H7 (cell line): Measurements from ENCODE around the gene NOVA1. TPM values are rescaled to one million over a fixed set of nuclear protein-coding genes. Genes with fewer than 3 reads are reported as not detected.

Experiments
- DNase-seq: peaks from one replicate; pipeline ENCODE4 v3.0.0; 2012
- H3K27me3 ChIP-seq: 2 replicates; pipeline ENCODE4 v1.6.0; 2011; ENCODE audit warnings: mild to moderate bottlenecking, low read length; ENCODE audit not compliant: control insufficient read depth, insufficient read depth
- H3K36me3 ChIP-seq: replicated peaks from 2 replicates; pipeline ENCODE4 v1.5.1; 2011; ENCODE audit warnings: low read length; ENCODE audit not compliant: control insufficient read depth, insufficient read depth
- H3K4me3 ChIP-seq: 2 replicates; pipeline ENCODE4 v1.5.1; 2011; ENCODE audit warnings: low read depth, mild to moderate bottlenecking, control low read depth, low read length, moderate library complexity; ENCODE audit not compliant: insufficient read depth
- total RNA-seq: library from RNA; depleted of rRNA; stranded (reverse); fragments of >200 nt; shearing (Covaris generic); gene quantifications from 2 replicates; pipeline ENCODE4 v1.2.3, GENCODE V29; 2014

Gene NOVA1
- total RNA-seq, 1 experiment from 2014 or later = 4.7 TPM

GRCh38 chr14:26528415-26529182, 69.2 kb downstream of the NOVA1 start:
- DNase-seq = no peak
- Histone ChIP-seq H3K36me3 (no peaks in the 10 kb centered on the region), H3K27me3 (no peaks in the 10 kb centered on the region)

GRCh38 chr14:26527095-26527494, 70.7 kb downstream of the NOVA1 start:
- no peak for DNase-seq
- no peaks in the 10 kb centered on the region for H3K27me3 ChIP-seq
- H3K4me3 ChIP-seq = no peak overlapping the region
- no peaks in the 10 kb centered on the region for H3K36me3 ChIP-seq

More at GRCh38 chr14:26528415-26529182, 69.2 kb downstream of the NOVA1 start:
- no peak overlapping the region for H3K4me3 ChIP-seq

- no peak overlapping the region for H3K4me3 ChIP-seq
- H3K36me3 ChIP-seq = no peaks in the 10 kb centered on the region
- no peaks in the 10 kb centered on the region for H3K27me3 ChIP-seq
- no peak for DNase-seq
Observed at GRCh38 chr14:26526137-26526536, 71.7 kb downstream of the NOVA1 start.

- Histone ChIP-seq H3K36me3 (no peaks in the 10 kb centered on the region), H3K4me3 (no peak overlapping the region)
- DNase-seq = no peak
Observed at GRCh38 chr14:26525085-26525484, 72.7 kb downstream of the NOVA1 start.

GRCh38 chr14:26522967-26523366, 74.9 kb downstream of the NOVA1 start:
- Histone ChIP-seq H3K36me3 (no peaks in the 10 kb centered on the region), H3K4me3 (no peak overlapping the region)
- no peak for DNase-seq

More at GRCh38 chr14:26525085-26525484, 72.7 kb downstream of the NOVA1 start:
- no peaks in the 10 kb centered on the region for H3K27me3 ChIP-seq

GRCh38 chr14:26517771-26518170, 80.1 kb downstream of the NOVA1 start:
- H3K27me3 ChIP-seq = no peaks in the 10 kb centered on the region
- no peak for DNase-seq
- no peaks in the 10 kb centered on the region for H3K36me3 ChIP-seq
- H3K4me3 ChIP-seq = no peak overlapping the region

More at GRCh38 chr14:26522967-26523366, 74.9 kb downstream of the NOVA1 start:
- H3K27me3 ChIP-seq = no peaks in the 10 kb centered on the region

- DNase-seq = no peak
- H3K4me3 ChIP-seq = no peak overlapping the region
- no peaks in the 10 kb centered on the region for H3K27me3 ChIP-seq
- H3K36me3 ChIP-seq = no peaks in the 10 kb centered on the region
Observed at GRCh38 chr14:26500028-26500427, 97.8 kb downstream of the NOVA1 start.

- DNase-seq = no peak
- H3K36me3 ChIP-seq = no peaks in the 10 kb centered on the region
- no peak overlapping the region for H3K4me3 ChIP-seq
- no peaks in the 10 kb centered on the region for H3K27me3 ChIP-seq
Observed at GRCh38 chr14:26499546-26499945, 98.3 kb downstream of the NOVA1 start.

- Histone ChIP-seq H3K36me3 (no peaks in the 10 kb centered on the region), H3K4me3 (no peak overlapping the region), H3K27me3 (no peaks in the 10 kb centered on the region)
- no peak for DNase-seq
Observed at GRCh38 chr14:26486922-26487321, 110.9 kb downstream of the NOVA1 start.

GRCh38 chr14:26484562-26484961, 113.3 kb downstream of the NOVA1 start:
- H3K36me3 ChIP-seq = no peaks in the 10 kb centered on the region
- H3K4me3 ChIP-seq = no peak overlapping the region
- no peak for DNase-seq
- H3K27me3 ChIP-seq = no peaks in the 10 kb centered on the region

- no peaks in the 10 kb centered on the region for H3K27me3 ChIP-seq
- H3K4me3 ChIP-seq = no peak overlapping the region
- no peak for DNase-seq
- H3K36me3 ChIP-seq = no peaks in the 10 kb centered on the region
Observed at GRCh38 chr14:26478967-26479366, 118.9 kb downstream of the NOVA1 start.

- H3K36me3 ChIP-seq = no peaks in the 10 kb centered on the region
- H3K27me3 ChIP-seq = no peaks in the 10 kb centered on the region
- no peak for DNase-seq
- no peak overlapping the region for H3K4me3 ChIP-seq
Observed at GRCh38 chr14:26466862-26467261, 131.0 kb downstream of the NOVA1 start.

GRCh38 chr14:26463136-26463535, 134.7 kb downstream of the NOVA1 start:
- H3K4me3 ChIP-seq = no peak overlapping the region
- no peaks in the 10 kb centered on the region for H3K36me3 ChIP-seq
- DNase-seq = no peak
- no peaks in the 10 kb centered on the region for H3K27me3 ChIP-seq

- Histone ChIP-seq H3K4me3 (no peak overlapping the region), H3K27me3 (no peaks in the 10 kb centered on the region), H3K36me3 (no peaks in the 10 kb centered on the region)
- no peak for DNase-seq
Observed at GRCh38 chr14:26454105-26454504, 143.7 kb downstream of the NOVA1 start.

GRCh38 chr14:26448181-26448855, 149.5 kb downstream of the NOVA1 start:
- no peaks in the 10 kb centered on the region for H3K36me3 ChIP-seq
- no peak overlapping the region for H3K4me3 ChIP-seq
- no peaks in the 10 kb centered on the region for H3K27me3 ChIP-seq
- no peak for DNase-seq
